GM19397 (cell line): ENCODE data around the gene KANSL3.

Experiments used
- ATAC-seq: cut with Tn5 transposase; IDR thresholded peaks from one replicate; pipeline ENCODE4 v1.9.1; 2021; ENCODE audit warnings: mild to moderate bottlenecking, moderate library complexity; ENCODE audit not compliant: unreplicated experiment

The KANSL3 gene

DNA sequence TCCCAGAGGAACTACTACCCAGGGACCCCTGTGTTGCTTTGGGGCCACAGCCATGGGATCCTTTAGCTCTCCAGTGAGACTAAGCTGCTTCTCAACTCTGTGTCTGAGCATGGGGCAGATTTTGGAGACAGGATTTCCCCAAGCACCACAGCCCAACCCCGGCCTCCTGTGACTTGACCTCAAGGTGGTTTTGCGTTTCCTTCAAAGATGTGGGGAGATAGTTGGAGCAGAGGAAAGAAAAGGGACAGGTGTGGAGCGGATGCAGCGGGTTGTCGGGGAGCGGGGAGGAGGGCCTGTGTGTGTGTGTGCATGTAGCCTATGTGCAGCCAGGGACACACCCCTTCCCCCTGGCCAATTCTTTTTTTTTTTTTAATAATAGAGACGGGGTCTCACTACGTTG is 91.3 kb downstream of the KANSL3 start:
- ATAC-seq, result no peak

- ATAC-seq, result no peak
These were observed 91.8 kb downstream of the KANSL3 start for GRCh38 chr2:96546321-96546720.
